PC-9 (cell line): ENCODE results near the gene CADPS2.
"Not testable (repeated sequence)": the region's sequence is repeated elsewhere in the genome, so short reads cannot be mapped to it uniquely, and the experiment has no call there.

ENCODE experiments used
- CTCF ChIP-seq: fragments of 200-600 bp; sonication (generic); conservative IDR thresholded peaks from 2 replicates; pipeline ENCODE4 v1.6.1; 2017; ENCODE audit warnings: mixed run types, antibody characterized with exemption, mild to moderate bottlenecking, moderate library complexity
- EZH2 ChIP-seq: fragments of 200-600 bp; sonication (generic); IDR thresholded peaks from 2 replicates; pipeline ENCODE4 v1.8.0; 2017; ENCODE audit warnings: antibody characterized with exemption, low read depth

GRCh38 chr7:122681186-122681585 lies 205.1 kb downstream of the CADPS2 start:
- TF ChIP-seq CTCF, EZH2: not testable (repeated sequence)
